HG02588 (cell line): Measurements from ENCODE around the gene ATG12.
"Not testable (repeated sequence)": the region's sequence is repeated elsewhere in the genome, so short reads cannot be mapped to it uniquely, and the experiment has no call there.

ENCODE experiments used
- ATAC-seq: cut with Tn5 transposase; IDR thresholded peaks from one replicate; pipeline ENCODE4 v1.9.1; 2021; ENCODE audit warnings: mild to moderate bottlenecking, moderate library complexity; ENCODE audit not compliant: unreplicated experiment

The ATG12 gene

GRCh38 chr5:115841382-115842088 lies at the start of gene ATG12, which contains the start of gene AP3S1:
ATG12 (minus strand) TSS chr5:115841565; CDS start chr5:115841552, 13 bp downstream.
AP3S1 (plus strand) TSS chr5:115841935; CDS start chr5:115842038, 103 bp downstream.
- ATAC-seq: peak; percentile 87

- no peak for ATAC-seq
Measured at GRCh38 chr5:115888027-115888426, 46.7 kb upstream of the ATG12 start.

- not testable (repeated sequence) for ATAC-seq
Measured at GRCh38 chr5:115885208-115885607, 43.8 kb upstream of the ATG12 start.

GRCh38 chr5:115884704-115885103 lies 43.3 kb upstream of the ATG12 start:
- no peak for ATAC-seq

DNA sequence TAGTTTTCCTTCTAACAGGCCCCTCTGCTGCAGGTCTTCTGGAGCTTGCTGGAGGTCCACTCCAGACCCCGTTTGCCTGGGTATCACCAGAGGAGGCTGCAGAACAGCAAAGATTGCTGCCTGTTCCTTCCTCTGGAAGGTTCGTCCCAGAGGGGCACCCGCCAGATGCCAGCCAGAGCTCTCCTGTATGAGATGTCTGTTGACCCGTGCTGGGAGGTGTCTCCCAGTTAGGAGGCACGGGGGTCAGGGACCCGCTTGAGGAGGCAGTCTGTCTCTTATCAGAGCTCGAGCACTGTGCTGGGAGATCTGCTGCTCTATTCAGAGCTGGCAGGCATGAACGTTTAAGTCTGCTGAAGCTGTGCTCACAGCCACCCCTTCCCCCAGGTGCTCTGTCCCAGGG lies 41.1 kb upstream of the ATG12 start:
- not testable (repeated sequence) for ATAC-seq

GRCh38 chr5:115877342-115877741 lies 36.0 kb upstream of the ATG12 start:
- not testable (repeated sequence) for ATAC-seq

DNA sequence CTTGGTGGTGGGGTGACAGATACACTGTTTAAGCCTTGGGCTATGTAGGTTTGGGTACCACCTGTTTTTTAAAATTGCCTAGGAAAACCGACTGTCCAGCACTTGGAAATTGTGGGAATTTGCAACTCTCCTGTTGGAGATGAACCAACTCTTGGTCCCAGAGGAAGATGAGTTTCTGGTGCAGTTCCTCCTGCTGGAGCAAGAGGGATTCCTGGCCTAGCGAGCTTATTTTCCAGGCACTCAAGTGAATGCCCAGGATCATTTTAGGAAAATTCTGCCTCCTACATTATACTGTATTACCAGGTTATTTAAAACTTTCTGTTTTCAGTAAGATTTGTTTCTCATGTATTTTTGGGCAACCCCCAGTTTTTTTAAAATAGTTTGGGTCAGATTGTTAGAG lies 34.1 kb upstream of the ATG12 start:
- ATAC-seq: no peak

DNA sequence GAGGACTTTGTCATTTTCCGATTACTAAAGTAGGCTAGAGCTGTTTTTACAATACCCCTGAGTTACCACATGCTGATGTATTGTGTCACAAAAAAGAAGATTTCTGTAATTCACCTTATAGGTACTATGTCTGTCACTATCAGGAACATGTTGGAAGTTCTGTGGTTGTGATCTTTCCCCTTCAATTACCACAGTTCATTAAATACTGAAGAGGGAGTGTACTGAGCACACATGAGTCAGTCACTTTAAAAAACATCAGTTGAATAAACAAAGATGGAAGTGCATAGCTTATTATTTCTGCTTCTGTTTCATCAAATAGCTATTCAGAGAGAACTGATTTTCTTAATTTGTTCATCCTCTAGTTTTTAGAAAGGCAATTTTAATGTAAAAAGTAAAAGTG lies 32.0 kb upstream of the ATG12 start:
- no peak for ATAC-seq

DNA sequence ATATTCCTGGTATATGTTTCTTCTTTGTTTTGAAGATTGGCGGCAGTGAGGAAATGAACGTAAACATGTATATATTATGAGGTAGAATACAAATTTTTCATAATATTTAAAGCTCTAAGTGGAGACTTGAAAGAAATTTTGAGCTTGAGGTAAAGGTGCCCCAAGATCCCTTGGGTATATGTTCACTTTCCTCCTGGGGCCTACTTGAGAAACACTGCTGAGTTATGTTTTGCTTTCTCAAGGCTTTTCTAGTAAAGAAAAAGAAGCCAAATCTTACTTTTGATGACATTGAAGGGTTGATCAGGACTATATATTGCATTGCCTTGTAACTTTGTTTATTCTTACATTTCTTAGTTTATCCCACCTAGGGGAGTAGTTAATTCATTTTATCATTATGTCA lies 31.1 kb upstream of the ATG12 start:
- ATAC-seq: no peak

- no peak for ATAC-seq
Measured at GRCh38 chr5:115869256-115869795, 28.0 kb upstream of the ATG12 start.

- no peak for ATAC-seq
Measured at GRCh38 chr5:115859378-115859777, 18.0 kb upstream of the ATG12 start.

DNA sequence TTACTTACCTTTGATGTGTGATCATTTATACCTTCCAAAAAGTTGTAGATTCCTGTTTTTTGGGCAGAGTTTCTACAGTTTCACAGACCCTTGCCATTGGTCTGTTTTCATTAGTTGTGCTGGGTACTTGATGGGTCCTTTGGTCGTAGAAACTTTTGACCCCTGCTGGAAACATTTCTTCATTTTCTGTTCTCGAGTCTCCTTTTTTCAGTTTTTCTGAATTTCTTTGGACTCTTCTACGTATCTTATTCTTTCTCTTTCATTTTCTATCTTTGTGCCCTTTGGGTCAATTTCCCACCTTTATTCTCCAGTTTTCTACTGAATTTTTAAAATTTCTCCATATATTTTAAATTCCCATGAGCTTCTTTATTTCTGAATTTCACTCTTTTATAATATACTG lies 17.0 kb upstream of the ATG12 start:
- ATAC-seq: no peak

DNA sequence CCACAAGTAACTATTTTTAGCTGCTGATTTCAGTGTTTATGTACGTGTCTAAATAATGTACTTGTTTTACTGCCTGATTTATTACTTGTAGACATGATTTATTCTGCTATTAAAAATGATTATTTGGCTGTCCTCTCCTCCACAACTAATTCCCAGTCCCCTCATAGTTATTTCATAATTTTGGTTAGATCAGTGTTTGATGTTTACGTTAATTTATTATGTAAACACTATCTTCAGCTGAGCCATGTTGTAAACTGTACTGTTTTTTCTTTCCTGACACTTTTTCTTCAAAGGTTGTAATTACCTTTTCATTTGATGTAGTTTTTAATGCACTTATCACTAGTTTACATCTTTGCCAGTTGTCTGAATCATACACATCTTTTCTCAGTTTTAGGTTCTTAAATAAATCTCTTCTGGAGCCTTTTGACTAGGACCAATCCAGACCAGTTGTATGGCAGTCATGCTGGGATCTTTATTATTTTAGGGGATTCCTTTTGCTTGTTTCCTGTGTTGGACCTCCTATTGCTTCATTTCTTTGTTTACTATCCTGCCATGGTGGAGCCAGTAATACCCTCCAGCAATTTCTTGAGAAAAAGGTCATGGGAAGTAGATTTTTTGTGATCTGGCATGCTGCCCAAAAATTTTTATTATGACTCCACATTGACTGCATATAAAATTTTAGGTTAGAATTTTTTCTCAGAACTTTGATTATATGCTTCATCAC lies 16.4 kb upstream of the ATG12 start:
- ATAC-seq: no peak

DNA sequence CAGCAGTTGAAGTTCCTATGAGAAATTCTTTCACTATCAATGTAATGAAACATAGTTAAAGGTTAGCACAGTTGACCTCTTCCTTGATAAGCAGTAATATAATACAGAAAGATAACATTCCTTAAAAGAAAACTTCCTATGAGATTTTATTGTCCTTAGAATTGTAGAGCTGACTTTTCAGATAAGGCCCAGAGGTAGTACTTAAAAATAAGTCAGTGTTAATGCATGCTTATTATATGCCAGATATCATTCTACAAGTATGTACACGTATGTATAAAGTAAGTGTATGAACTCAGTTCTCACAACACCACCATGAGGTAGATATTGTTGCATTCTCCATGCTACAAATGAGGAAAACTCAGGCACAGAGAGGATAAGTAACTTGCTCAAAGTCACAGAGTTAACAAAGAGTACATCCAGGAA lies 15.7 kb upstream of the ATG12 start:
- ATAC-seq: no peak

DNA sequence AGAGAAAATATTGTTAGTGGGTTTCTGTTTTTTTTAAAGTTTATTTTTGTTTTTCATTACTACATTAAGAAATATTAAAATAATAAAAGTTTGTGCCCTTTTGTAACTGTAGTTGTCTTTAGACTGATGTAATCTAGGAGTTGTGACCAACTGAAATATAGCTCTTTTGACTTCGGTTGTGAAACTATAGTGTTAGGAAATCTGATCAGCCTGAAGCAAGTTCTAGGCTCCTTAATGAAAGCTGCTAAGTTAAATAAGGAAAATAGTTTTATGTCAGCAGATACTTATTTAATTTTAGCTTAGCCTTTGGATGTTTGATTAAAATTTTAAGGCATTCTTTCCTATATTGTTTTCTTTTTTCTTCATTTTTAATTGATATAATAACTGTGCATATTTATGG lies 14.6 kb upstream of the ATG12 start:
- no peak for ATAC-seq

DNA sequence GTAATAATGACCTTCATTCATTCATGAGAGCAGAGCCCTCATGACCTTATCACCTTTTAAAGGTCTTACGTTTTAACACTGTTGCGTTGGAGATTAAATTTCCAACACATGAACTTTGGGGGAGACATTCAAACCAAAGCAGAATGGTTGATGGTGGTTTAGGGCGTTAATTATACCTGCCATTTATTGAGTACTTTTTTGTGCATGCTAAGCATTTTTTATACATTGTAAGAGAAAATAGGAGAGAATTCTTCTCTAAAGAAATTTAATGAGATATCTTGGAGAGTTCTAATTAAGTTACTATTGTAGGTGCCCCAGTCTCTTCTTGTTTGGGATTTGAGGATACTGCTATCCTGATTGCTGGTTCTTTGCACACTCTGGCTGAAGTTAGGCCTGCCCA lies 12.8 kb upstream of the ATG12 start:
- ATAC-seq: no peak

GRCh38 chr5:115850744-115851416 lies 9.5 kb upstream of the ATG12 start:
- no peak for ATAC-seq

GRCh38 chr5:115849258-115849798 lies 8.0 kb upstream of the ATG12 start:
- no peak for ATAC-seq

DNA sequence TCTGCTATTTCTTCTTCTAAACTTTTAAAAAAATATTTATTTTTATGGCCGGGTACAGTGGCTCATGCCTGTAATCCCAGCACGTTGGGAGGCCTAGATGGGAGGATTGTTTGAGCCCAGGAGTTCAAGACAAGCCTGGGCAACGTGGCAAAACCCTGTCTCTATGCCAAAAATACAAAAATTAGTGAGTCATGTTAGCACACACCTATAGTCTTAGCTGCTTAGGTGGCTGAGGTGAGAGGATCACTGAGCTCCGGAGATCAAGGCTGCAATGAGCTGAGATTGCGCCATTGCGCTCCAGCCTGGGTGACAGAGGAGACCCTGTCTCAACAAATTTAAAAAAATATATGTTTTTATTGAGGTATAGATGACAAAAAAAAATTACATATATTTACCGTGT lies 5.9 kb upstream of the ATG12 start:
- ATAC-seq: no peak

DNA sequence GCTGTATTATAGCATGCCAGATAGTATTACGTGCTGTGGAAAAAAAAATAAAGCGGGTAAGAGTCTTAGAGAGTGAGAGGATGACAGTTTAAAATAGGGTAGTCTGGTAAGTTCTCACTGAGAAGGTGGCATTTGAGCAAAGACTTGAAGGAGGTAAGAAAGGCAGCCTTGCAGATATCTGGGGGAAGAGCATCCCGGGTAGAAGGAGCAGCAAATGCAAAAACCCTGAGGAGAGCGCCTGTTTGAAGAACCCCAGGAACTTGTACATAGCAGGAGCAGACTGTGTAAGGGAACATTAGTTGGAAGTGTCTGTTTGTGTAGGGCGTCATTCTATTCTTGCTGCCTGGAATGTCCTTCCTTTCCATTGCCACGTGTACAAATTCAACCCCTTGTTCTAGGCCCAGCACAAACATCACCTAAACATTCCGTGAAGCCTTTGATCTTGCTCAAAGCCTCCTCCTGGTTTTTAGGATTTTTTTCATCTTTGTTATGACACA lies 3.0 kb upstream of the ATG12 start:
- ATAC-seq: no peak
